ENCODE results near the gene TP53BP2. TPM values are rescaled to one million over a fixed set of nuclear protein-coding genes. Genes with fewer than 3 reads are reported as not detected.
"Not testable (repeated sequence)": the region's sequence is repeated elsewhere in the genome, so short reads cannot be mapped to it uniquely, and the experiment has no call there.

TP53BP2 gene, protein sequence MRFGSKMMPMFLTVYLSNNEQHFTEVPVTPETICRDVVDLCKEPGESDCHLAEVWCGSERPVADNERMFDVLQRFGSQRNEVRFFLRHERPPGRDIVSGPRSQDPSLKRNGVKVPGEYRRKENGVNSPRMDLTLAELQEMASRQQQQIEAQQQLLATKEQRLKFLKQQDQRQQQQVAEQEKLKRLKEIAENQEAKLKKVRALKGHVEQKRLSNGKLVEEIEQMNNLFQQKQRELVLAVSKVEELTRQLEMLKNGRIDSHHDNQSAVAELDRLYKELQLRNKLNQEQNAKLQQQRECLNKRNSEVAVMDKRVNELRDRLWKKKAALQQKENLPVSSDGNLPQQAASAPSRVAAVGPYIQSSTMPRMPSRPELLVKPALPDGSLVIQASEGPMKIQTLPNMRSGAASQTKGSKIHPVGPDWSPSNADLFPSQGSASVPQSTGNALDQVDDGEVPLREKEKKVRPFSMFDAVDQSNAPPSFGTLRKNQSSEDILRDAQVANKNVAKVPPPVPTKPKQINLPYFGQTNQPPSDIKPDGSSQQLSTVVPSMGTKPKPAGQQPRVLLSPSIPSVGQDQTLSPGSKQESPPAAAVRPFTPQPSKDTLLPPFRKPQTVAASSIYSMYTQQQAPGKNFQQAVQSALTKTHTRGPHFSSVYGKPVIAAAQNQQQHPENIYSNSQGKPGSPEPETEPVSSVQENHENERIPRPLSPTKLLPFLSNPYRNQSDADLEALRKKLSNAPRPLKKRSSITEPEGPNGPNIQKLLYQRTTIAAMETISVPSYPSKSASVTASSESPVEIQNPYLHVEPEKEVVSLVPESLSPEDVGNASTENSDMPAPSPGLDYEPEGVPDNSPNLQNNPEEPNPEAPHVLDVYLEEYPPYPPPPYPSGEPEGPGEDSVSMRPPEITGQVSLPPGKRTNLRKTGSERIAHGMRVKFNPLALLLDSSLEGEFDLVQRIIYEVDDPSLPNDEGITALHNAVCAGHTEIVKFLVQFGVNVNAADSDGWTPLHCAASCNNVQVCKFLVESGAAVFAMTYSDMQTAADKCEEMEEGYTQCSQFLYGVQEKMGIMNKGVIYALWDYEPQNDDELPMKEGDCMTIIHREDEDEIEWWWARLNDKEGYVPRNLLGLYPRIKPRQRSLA
- total RNA-seq = 100 to 1,000 TPM; 122 to 174 TPM

DNA sequence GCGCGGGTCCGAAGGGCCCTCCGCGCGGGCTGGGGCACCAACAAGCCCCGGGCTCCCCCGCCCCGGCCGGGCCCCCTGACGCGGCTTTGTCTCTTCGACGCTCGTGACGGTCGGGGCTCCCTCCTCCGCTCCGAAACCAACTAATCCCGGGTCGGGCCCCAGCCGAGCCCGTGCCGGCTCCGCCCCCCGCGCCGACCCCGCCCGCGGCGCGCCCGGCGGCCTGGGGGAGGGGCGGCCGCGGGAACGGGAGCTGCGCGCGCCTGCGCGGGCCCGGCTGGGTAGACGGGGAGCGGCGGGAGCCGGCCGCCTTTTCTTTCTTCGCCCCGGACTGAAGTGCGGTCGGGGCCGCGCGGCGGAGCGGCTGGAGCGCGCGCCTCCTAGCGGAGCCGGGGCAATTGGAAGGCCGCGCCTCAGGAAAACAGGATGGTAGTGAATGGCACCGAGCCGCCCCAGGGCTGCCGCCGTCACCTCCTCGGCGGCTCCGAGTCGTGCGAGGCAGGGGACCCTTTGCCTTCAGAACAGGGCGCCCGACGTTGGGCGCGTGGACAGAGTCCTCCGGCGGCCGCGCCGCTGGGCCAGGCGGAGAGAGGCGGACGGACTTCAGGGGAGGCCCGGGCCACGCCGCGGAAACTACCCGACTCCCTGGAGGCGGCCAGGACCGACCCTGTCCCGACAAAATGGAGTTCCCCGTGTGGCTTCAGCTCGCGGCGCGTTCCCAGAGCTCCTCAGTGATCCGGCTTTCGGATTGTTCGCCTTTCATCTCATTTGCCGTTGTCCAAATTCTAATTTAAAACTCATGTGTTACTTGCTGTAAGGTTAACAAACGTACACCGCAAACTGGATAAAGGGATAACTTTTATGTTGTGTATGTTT is at the start of gene TP53BP2:
TSS of gene TP53BP2 (minus strand) at position 138 of the 873 bp plus-strand sequence. CDS start 267 bp downstream, outside the sequence.
- peak; percentile 87 to 92 for ATAC-seq
- Mint-ChIP-seq H3K36me3 (peaks cover 5% of the 10 kb centered on the region), H3K9me3 (peaks cover 4% of the 10 kb centered on the region)

DNA sequence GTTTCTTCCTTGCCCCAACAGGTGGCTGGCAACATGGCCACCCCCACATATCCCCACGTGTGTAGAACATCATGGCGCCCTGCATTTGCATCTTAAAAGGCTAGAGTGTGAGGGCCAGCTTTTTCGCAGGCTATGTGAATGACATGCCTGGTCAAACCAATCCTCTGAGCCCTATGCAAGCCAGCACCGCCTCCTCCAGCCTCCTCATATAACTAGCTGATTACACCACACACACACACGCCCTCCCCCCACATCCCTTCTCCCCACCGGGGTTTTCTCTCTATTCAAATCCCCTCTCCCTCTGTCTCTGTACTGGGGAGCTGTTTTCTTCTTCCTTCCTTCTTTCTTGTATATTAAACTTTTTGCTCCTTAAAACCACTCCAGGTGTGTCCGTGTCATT is 44.7 kb upstream of the TP53BP2 start:
- not testable (repeated sequence) for H3K9me3 Mint-ChIP-seq; H3K36me3 Mint-ChIP-seq; H3K4me3 Mint-ChIP-seq; H3K27ac Mint-ChIP-seq; ATAC-seq; H3K27me3 Mint-ChIP-seq; DNase-seq (ENCODE audit: low spot score); H3K4me1 Mint-ChIP-seq (ENCODE audit: low read depth in 2 of 2)

More for the DNA sequence above, at the start of gene TP53BP2:
- H3K4me1 Mint-ChIP-seq (ENCODE audit: low read depth in 2 of 2) = peaks cover 35 to 40% of the 10 kb centered on the region in 2 donors
- peak within 1 kb of the TSS; percentile 94 for H3K4me3 Mint-ChIP-seq
- peak within 1 kb of the TSS; percentile 97 to 98 for H3K27ac Mint-ChIP-seq
- DNase-seq (ENCODE audit: low spot score) = peak; percentile 91
- H3K27me3 Mint-ChIP-seq = peaks cover 0 to 7% of the 10 kb centered on the region in 2 donors

GRCh38 chr1:223889319-223889718 is 43.6 kb upstream of the TP53BP2 start:
- not testable (repeated sequence) for H3K36me3 Mint-ChIP-seq; H3K27ac Mint-ChIP-seq; H3K27me3 Mint-ChIP-seq; H3K4me3 Mint-ChIP-seq; H3K4me1 Mint-ChIP-seq (ENCODE audit: low read depth in 2 of 2); H3K9me3 Mint-ChIP-seq; DNase-seq (ENCODE audit: low spot score); ATAC-seq

GRCh38 chr1:223887747-223888418 is 42.1 kb upstream of the TP53BP2 start:
- Mint-ChIP-seq H3K27me3 (no peaks in the 10 kb centered on the region), H3K27ac (no peak overlapping the region), H3K4me1 (ENCODE audit: low read depth in 2 of 2) (no peaks in the 10 kb centered on the region), H3K4me3 (no peak overlapping the region), H3K9me3 (no peaks in the 10 kb centered on the region), H3K36me3 (no peaks in the 10 kb centered on the region)
- ATAC-seq (no peak), DNase-seq (ENCODE audit: low spot score) (no peak)

DNA sequence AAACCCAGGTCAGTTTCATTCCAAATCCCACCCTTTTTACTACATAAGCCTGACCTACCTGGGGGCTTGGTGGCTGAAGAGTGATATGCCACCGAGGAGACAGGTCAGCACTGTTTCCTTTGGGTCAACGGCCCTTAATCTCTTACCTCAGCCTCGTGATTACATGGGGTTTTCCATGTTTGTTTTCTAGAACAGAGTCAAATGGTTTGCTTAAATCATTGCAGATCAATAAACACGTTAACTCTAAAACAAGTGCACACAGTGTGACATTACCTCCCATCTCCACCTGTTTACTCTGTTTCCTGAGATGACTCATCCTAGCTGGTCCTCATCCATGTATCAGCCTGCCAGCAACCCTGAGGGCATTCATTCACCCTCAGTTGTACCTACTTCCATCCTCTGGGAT is 40.8 kb upstream of the TP53BP2 start:
- ATAC-seq (no peak), DNase-seq (ENCODE audit: low spot score) (no peak)
- no peak overlapping the region for H3K4me3 Mint-ChIP-seq
- peaks cover 4 to 8% of the 10 kb centered on the region in 2 donors for H3K27me3 Mint-ChIP-seq
- no peaks in the 10 kb centered on the region for H3K4me1 Mint-ChIP-seq (ENCODE audit: low read depth in 2 of 2)
- no peak overlapping the region for H3K27ac Mint-ChIP-seq
- no peaks in the 10 kb centered on the region for H3K9me3 Mint-ChIP-seq
- no peaks in the 10 kb centered on the region for H3K36me3 Mint-ChIP-seq

- Mint-ChIP-seq H3K36me3 (no peaks in the 10 kb centered on the region), H3K4me3 (no peak overlapping the region), H3K27ac (no peak overlapping the region), H3K4me1 (ENCODE audit: low read depth in 2 of 2) (no peaks in the 10 kb centered on the region), H3K27me3 (peaks cover 11 to 18% of the 10 kb centered on the region in 2 donors), H3K9me3 (no peaks in the 10 kb centered on the region)
- ATAC-seq = no peak
- DNase-seq (ENCODE audit: low spot score) = no peak
These were observed 39.9 kb upstream of the TP53BP2 start for GRCh38 chr1:223885614-223886013.

- Mint-ChIP-seq H3K4me3 (no peak overlapping the region), H3K27me3 (peaks cover 25 to 40% of the 10 kb centered on the region in 2 donors), H3K36me3 (no peaks in the 10 kb centered on the region), H3K27ac (no peak overlapping the region), H3K9me3 (no peaks in the 10 kb centered on the region), H3K4me1 (ENCODE audit: low read depth in 2 of 2) (no peaks in the 10 kb centered on the region)
- DNase-seq (ENCODE audit: low spot score) (no peak), ATAC-seq (no peak)
These were observed 33.0 kb upstream of the TP53BP2 start for GRCh38 chr1:223878598-223879325.

DNA sequence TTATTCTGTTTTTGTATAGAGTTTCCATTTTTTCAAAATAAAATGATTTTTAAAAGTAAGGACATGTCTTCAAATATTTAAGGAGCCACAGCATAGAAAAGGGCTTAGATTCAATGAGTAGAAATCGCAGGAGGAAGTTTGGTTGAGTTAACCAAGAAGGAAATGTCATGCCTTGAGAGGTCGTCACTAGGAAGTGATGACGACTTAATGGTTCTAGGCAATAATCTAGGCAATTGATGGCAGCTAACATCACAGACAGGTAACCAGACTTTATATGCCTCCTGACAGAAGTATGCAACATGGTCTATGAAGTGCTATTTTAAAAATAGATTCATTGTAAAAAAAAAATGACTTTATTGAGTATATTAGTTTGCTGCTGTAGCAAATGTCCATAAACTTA is 32.1 kb upstream of the TP53BP2 start:
- DNase-seq (ENCODE audit: low spot score) = no peak
- Mint-ChIP-seq H3K36me3 (no peaks in the 10 kb centered on the region), H3K9me3 (no peaks in the 10 kb centered on the region), H3K4me3 (no peak overlapping the region), H3K4me1 (ENCODE audit: low read depth in 2 of 2) (no peaks in the 10 kb centered on the region), H3K27ac (no peak overlapping the region), H3K27me3 (peaks cover 25 to 40% of the 10 kb centered on the region in 2 donors)
- no peak for ATAC-seq

DNA sequence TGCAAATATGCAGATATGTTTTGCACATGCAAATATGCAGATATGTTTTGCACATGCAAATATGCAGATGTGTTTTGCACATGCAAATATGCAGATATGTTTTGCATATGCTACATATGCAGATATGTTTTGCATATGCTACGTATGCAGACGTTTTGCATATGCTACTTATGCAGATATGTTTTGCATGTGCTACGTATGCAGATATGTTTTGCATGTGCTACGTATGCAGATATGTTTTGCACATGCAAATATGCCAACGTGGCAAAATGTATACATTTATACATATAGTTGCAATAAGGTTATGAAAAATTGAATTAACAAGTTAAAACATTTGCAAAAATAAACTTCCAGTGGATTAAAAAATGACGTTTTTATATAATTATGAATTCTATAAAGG is 30.8 kb upstream of the TP53BP2 start:
- Mint-ChIP-seq H3K4me3 (no peak overlapping the region), H3K27me3 (peaks cover 30 to 33% of the 10 kb centered on the region in 2 donors), H3K4me1 (ENCODE audit: low read depth in 2 of 2) (no peaks in the 10 kb centered on the region), H3K27ac (no peak overlapping the region), H3K36me3 (no peaks in the 10 kb centered on the region), H3K9me3 (no peaks in the 10 kb centered on the region)
- DNase-seq (ENCODE audit: low spot score) (no peak), ATAC-seq (no peak)

DNA sequence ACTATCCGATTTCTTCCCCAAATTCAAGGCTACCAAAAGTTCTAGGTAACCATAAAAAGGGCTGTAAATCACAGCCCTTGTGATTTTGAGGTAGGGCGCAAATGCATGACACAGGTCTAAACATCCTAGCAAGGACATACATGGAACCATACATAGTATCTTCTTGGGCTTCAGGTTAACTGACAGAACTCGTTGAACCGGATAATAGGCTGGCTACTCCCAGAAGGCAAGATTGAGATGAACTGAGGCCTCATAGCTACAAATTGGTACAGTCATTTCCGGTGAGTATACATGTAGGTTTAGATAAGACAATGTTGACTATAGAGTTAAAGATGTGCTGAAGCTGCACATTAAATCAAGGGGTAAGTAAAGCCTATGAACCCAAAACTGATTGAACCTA is 27.3 kb upstream of the TP53BP2 start:
- H3K4me3 Mint-ChIP-seq = no peak overlapping the region

DNA sequence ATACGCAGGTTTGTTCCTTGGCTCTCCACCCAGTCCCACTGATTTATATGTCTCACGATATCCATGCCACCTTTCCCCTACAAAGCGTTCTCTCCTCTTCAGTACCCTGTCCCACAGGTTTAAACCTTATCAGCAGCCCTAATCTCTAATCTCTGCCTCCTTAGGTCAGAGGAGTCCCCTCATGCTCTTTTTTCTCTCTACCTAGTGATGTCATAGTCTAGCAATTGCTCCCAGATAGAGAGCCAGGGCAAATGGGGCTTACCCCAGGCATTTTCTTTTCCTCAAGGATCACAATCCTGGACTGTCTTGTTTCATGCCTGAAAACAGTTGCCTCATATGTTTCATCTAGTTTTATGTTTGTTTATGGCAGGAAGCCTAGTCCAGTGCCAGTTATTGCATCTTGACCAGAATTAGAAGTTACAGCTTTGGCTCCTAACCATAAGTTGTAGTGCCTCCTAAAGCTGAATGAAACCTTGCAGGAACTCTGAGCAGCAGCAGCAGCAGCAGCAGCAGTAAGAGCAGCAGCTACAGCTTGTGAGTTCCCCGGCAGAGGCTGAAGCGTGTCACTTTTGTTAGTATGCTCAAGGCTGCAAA is 26.7 kb upstream of the TP53BP2 start:
- Mint-ChIP-seq H3K27ac (no peak overlapping the region), H3K4me1 (ENCODE audit: low read depth in 2 of 2) (no peaks in the 10 kb centered on the region), H3K36me3 (no peaks in the 10 kb centered on the region), H3K27me3 (peaks cover 29 to 31% of the 10 kb centered on the region in 2 donors), H3K9me3 (no peaks in the 10 kb centered on the region), H3K4me3 (no peak overlapping the region)
- DNase-seq (ENCODE audit: low spot score) = no peak
- no peak for ATAC-seq

More for the DNA sequence above, 27.3 kb upstream of the TP53BP2 start:
- no peaks in the 10 kb centered on the region for H3K9me3 Mint-ChIP-seq
- ATAC-seq (no peak), DNase-seq (ENCODE audit: low spot score) (no peak)
- H3K4me1 Mint-ChIP-seq (ENCODE audit: low read depth in 2 of 2) = no peaks in the 10 kb centered on the region
- H3K27ac Mint-ChIP-seq = no peak overlapping the region
- H3K27me3 Mint-ChIP-seq = peaks cover 25 to 28% of the 10 kb centered on the region in 2 donors
- H3K36me3 Mint-ChIP-seq = no peaks in the 10 kb centered on the region

All from natural killer cell treated with Interleukin-12 subunit alpha and Interleukin-12 subunit beta and Interleukin-15 and Interleukin-18, amount 100 ng/mL, for 72 hours (primary cell).